Activated CD4-positive, alpha-beta T cell treated with anti-CD3 and anti-CD28 coated beads for 36 hours (primary cell): Measurements from ENCODE around the gene ALCAM. TPM values are rescaled to one million over a fixed set of nuclear protein-coding genes. Genes with fewer than 3 reads are reported as not detected.

Source experiments
- ATAC-seq: fragments of 200-7000 bp; cut with Tn5 transposase; one replicate; pipeline ENCODE4 v1.10.0; 2021; ENCODE audit warnings: mild to moderate bottlenecking, moderate library complexity
- CTCF ChIA-PET: fragments of 350-600 bp; sonication (Branson Sonifier 250); formaldehyde crosslinking; loops from one replicate; lab custom pipeline; 2021; ENCODE audit warnings: antibody characterized with exemption; lab: Charles Lee
- POLR2A ChIA-PET: fragments of 350-600 bp; sonication (Branson Sonifier 250); formaldehyde crosslinking; loops from one replicate; lab custom pipeline; 2021; ENCODE audit warnings: antibody characterized with exemption, inconsistent platforms; lab: Charles Lee
- DNase-seq: peaks from one replicate; pipeline ENCODE4 v3.0.0-alpha.2; 2020
- H3K27ac Mint-ChIP-seq: one replicate; pipeline ENCODE4 v1.8.0; 2021; ENCODE audit warnings: mixed read lengths
- H3K27me3 Mint-ChIP-seq: one replicate; pipeline ENCODE4 v1.8.0; 2021; ENCODE audit warnings: mixed read lengths
- H3K36me3 Mint-ChIP-seq: one replicate; pipeline ENCODE4 v1.8.0; 2021; ENCODE audit warnings: low read depth, mixed read lengths
- H3K4me1 Mint-ChIP-seq: one replicate; pipeline ENCODE4 v1.8.0; 2021; ENCODE audit warnings: mixed read lengths
- H3K4me3 Mint-ChIP-seq: one replicate; pipeline ENCODE4 v1.8.0; 2021; ENCODE audit warnings: mild to moderate bottlenecking, moderate library complexity, mixed read lengths
- H3K9me3 Mint-ChIP-seq: one replicate; pipeline ENCODE4 v1.8.0; 2021; ENCODE audit warnings: low read depth, mixed read lengths
- intact Hi-C, 2 experiments: fragments of 100-400 bp; cut with DNase I in 1 of 2; cut with micrococcal nuclease in 1 of 2; formaldehyde crosslinking; loops; one replicate each; pipeline versions ENCODE4 v1.14.2 to v1.15.1; 2022 to 2024; cut with DNase I, micrococcal nuclease
- total RNA-seq, 2 experiments: library from RNA; stranded (reverse); gene quantifications; one replicate each; pipeline ENCODE4 v1.2.3, GENCODE V29; 2021

The ALCAM gene
- total RNA-seq: 10 to 100 TPM; 22.0 TPM

- CTCF ChIA-PET: interaction anchor here (1.0 kb wide), 1 partner anchor 11 kb away, joined by 3 read pairs; no protein-coding TSS in a partner anchor
- intact Hi-C loops: loop anchor here (1.0 to 10.0 kb wide), 16 partner anchors 310 to 1264 kb away; partner anchors contain the start of gene CBLB (in 1 of the 2)
- DNase-seq (peak; percentile 92), ATAC-seq (peak; percentile 64)
- H3K4me1 Mint-ChIP-seq: peaks cover 43% of the 10 kb centered on the region
- H3K27me3 Mint-ChIP-seq: peaks cover 23% of the 10 kb centered on the region
- H3K9me3 Mint-ChIP-seq: no peaks in the 10 kb centered on the region
- no peaks in the 10 kb centered on the region for H3K36me3 Mint-ChIP-seq
- POLR2A ChIA-PET: interaction anchor here (1.7 kb wide), 1 partner anchor 502 kb away, joined by 5 read pairs; the partner anchor contains the start of gene CBLB
- H3K27ac Mint-ChIP-seq: peak within 1 kb of the TSS; percentile 99
- peak within 1 kb of the TSS; percentile 94 for H3K4me3 Mint-ChIP-seq
Measured at GRCh38 chr3:105366326-105367062, at the start of gene ALCAM. Gene ALCAM (plus strand): TSS chr3:105366909.

GRCh38 chr3:105317841-105318240 is 48.9 kb upstream of the ALCAM start:
- CTCF ChIA-PET: no interaction called here
- POLR2A ChIA-PET: no interaction called here
- H3K4me3 Mint-ChIP-seq: no peak overlapping the region
- DNase-seq (no peak), ATAC-seq (no peak)
- H3K27me3 Mint-ChIP-seq: peaks cover 2% of the 10 kb centered on the region
- H3K9me3 Mint-ChIP-seq: no peaks in the 10 kb centered on the region
- no peak overlapping the region for H3K27ac Mint-ChIP-seq
- H3K36me3 Mint-ChIP-seq: no peaks in the 10 kb centered on the region
- H3K4me1 Mint-ChIP-seq: peaks cover 3% of the 10 kb centered on the region
- intact Hi-C loops: no loop called here

GRCh38 chr3:105322570-105323273 is 44.0 kb upstream of the ALCAM start:
- Mint-ChIP-seq H3K27ac (no peak overlapping the region), H3K27me3 (peaks cover 4% of the 10 kb centered on the region), H3K9me3 (no peaks in the 10 kb centered on the region), H3K4me1 (peaks cover 9% of the 10 kb centered on the region), H3K4me3 (no peak overlapping the region), H3K36me3 (no peaks in the 10 kb centered on the region)
- POLR2A ChIA-PET: no interaction called here
- ATAC-seq: peak; percentile 60
- CTCF ChIA-PET: no interaction called here
- DNase-seq: no peak
- intact Hi-C loops: no loop called here

DNA sequence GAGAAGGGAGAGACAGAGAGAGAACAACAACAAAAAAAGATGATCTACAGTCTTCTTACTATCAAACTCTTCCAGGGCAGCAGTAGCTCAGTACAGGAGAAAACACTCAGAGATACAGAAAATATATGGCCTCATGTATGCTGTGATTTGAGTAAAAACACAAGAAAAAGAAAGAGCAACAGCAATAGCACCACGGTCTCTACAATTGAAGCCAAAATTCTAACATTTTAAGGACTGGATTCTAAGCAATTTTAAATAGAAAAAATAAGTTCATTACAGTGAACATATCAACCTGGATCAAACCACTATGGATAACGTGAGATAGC is 43.5 kb upstream of the ALCAM start:
- POLR2A ChIA-PET: no interaction called here

DNA sequence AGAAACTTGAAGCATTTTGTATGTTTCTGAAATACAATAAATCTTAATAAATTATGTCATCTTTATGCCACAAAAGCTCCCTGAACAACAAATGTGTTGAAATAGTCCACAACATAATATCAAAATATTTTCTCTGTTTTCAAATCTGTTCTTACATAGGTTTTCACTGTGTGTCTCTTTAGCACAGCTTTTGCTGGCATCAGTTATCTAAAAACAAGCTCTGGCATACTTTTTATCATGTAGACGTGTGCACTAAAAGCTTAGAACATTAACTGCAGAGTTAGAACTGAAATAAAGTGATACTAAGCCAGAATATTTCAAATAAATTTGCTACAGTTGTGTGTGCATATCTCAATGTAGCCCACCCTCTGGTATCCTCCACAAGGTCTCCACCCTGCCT is 41.8 kb upstream of the ALCAM start:
- Mint-ChIP-seq H3K27me3 (peaks cover 4% of the 10 kb centered on the region), H3K4me1 (peaks cover 9% of the 10 kb centered on the region), H3K4me3 (no peak overlapping the region), H3K9me3 (no peaks in the 10 kb centered on the region), H3K27ac (no peak overlapping the region), H3K36me3 (no peaks in the 10 kb centered on the region)
- ATAC-seq (no peak), DNase-seq (no peak)
- CTCF ChIA-PET: interaction anchor here (0.6 kb wide), 1 partner anchor 93 kb away, joined by 3 read pairs; no protein-coding TSS in a partner anchor
- POLR2A ChIA-PET: no interaction called here
- intact Hi-C loops: no loop called here

More for the DNA sequence above, 43.5 kb upstream of the ALCAM start:
- ATAC-seq: no peak
- Mint-ChIP-seq H3K4me3 (no peak overlapping the region), H3K36me3 (no peaks in the 10 kb centered on the region), H3K4me1 (peaks cover 9% of the 10 kb centered on the region), H3K27ac (no peak overlapping the region), H3K27me3 (peaks cover 4% of the 10 kb centered on the region), H3K9me3 (no peaks in the 10 kb centered on the region)
- no peak for DNase-seq
- intact Hi-C loops: no loop called here
- CTCF ChIA-PET: no interaction called here

GRCh38 chr3:105327662-105328337 is 38.9 kb upstream of the ALCAM start:
- H3K4me3 Mint-ChIP-seq: no peak overlapping the region
- H3K36me3 Mint-ChIP-seq: no peaks in the 10 kb centered on the region

GRCh38 chr3:105328338-105328730 is 38.4 kb upstream of the ALCAM start:
- no peak for ATAC-seq
- H3K27ac Mint-ChIP-seq: no peak overlapping the region
- intact Hi-C loops: no loop called here
- peaks cover under 1% of the 10 kb centered on the region for H3K4me1 Mint-ChIP-seq
- H3K36me3 Mint-ChIP-seq: no peaks in the 10 kb centered on the region
- peaks cover 6% of the 10 kb centered on the region for H3K27me3 Mint-ChIP-seq
- ChIA-PET POLR2A (no interaction called here), CTCF (no interaction called here)
- H3K9me3 Mint-ChIP-seq: no peaks in the 10 kb centered on the region
- no peak for DNase-seq
- no peak overlapping the region for H3K4me3 Mint-ChIP-seq

More at GRCh38 chr3:105327662-105328337, 38.9 kb upstream of the ALCAM start:
- Mint-ChIP-seq H3K27me3 (peaks cover 2% of the 10 kb centered on the region), H3K4me1 (peaks cover 6% of the 10 kb centered on the region), H3K9me3 (no peaks in the 10 kb centered on the region), H3K27ac (no peak overlapping the region)
- no peak for ATAC-seq
- no peak for DNase-seq
- CTCF ChIA-PET: no interaction called here
- intact Hi-C loops: no loop called here
- POLR2A ChIA-PET: no interaction called here

DNA sequence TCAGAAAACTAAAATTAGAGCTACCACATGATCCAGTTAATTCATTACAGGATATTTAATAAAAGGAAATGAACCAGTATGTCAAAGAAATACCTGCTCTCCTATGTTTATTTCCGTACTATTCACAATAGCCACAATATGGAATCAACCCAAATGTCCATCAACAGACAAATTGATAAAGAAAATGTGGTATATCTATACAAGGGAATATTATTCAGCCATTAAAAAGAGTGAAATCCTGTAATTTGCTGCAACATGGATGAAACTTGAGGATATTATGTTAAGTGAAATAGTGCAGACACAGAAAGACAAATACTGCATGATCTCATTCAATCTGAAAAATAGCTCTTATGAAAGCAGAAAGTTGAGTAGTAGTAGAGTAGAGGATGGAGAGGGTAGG is 33.7 kb upstream of the ALCAM start:
- ATAC-seq: no peak
- intact Hi-C loops: no loop called here
- POLR2A ChIA-PET: no interaction called here

DNA sequence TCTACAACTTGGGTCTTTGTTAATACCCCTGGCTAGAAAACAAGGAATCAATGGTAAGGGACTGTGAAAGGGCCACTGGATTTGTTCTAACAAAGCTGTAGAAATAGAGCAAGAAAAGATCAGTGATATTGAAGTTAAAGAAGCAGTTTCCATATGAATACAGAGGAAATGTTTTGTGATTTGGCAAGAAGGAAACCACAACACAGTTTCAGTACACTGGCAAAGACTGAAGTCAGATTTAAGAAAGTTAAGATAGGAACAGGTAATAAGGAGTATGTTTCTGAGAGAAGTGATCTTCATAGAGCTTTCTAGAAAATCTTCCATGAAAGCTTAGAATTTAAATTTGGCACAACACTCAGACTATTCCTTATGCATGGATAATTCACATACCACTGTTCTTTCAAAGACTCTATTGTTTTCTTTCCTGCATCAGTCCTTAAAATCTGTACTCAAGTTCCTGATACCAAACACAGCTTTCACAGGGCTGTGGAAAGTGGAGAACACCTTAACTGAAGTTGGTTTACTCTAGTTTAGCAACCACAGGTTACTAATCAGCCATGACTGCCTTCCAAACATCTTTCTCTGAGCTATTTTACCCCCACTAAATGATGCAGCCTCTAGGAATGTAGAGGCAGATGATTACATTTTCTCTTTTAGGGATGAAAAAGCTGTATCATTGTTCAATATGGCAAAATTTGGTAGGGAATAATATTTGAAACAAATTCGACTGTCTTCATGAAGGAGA is 32.4 kb upstream of the ALCAM start:
- intact Hi-C loops: no loop called here
- peaks cover 11% of the 10 kb centered on the region for H3K27me3 Mint-ChIP-seq
- H3K4me3 Mint-ChIP-seq: no peak overlapping the region
- no peaks in the 10 kb centered on the region for H3K9me3 Mint-ChIP-seq
- no peaks in the 10 kb centered on the region for H3K36me3 Mint-ChIP-seq
- ATAC-seq (peak; percentile 51), DNase-seq (no peak)
- peaks cover 11% of the 10 kb centered on the region for H3K4me1 Mint-ChIP-seq
- ChIA-PET CTCF (interaction anchor here (1.2 kb wide), 1 partner anchor 25 kb away, joined by 4 read pairs; no protein-coding TSS in a partner anchor), POLR2A (no interaction called here)
- no peak overlapping the region for H3K27ac Mint-ChIP-seq

More for the DNA sequence above, 33.7 kb upstream of the ALCAM start:
- peaks cover 11% of the 10 kb centered on the region for H3K4me1 Mint-ChIP-seq
- no peak overlapping the region for H3K27ac Mint-ChIP-seq
- no peak for DNase-seq
- no peak overlapping the region for H3K4me3 Mint-ChIP-seq
- no peaks in the 10 kb centered on the region for H3K36me3 Mint-ChIP-seq
- H3K27me3 Mint-ChIP-seq: peaks cover 11% of the 10 kb centered on the region
- no peaks in the 10 kb centered on the region for H3K9me3 Mint-ChIP-seq
- CTCF ChIA-PET: interaction anchor here (1.3 kb wide), 1 partner anchor 14 kb away, joined by 4 read pairs; no protein-coding TSS in a partner anchor

GRCh38 chr3:105339946-105340345 is 26.8 kb upstream of the ALCAM start:
- CTCF ChIA-PET: no interaction called here
- H3K27me3 Mint-ChIP-seq: peaks cover 8% of the 10 kb centered on the region
- no peak for ATAC-seq
- no peaks in the 10 kb centered on the region for H3K9me3 Mint-ChIP-seq
- no peak for DNase-seq
- intact Hi-C loops: no loop called here
- POLR2A ChIA-PET: no interaction called here
- H3K36me3 Mint-ChIP-seq: no peaks in the 10 kb centered on the region
- no peaks in the 10 kb centered on the region for H3K4me1 Mint-ChIP-seq
- H3K27ac Mint-ChIP-seq: no peak overlapping the region
- H3K4me3 Mint-ChIP-seq: no peak overlapping the region

GRCh38 chr3:105343991-105344390 is 22.7 kb upstream of the ALCAM start:
- intact Hi-C loops: no loop called here
- Mint-ChIP-seq H3K36me3 (no peaks in the 10 kb centered on the region), H3K9me3 (no peaks in the 10 kb centered on the region), H3K27ac (no peak overlapping the region), H3K4me1 (no peaks in the 10 kb centered on the region), H3K4me3 (no peak overlapping the region), H3K27me3 (peaks cover 5% of the 10 kb centered on the region)
- ATAC-seq (no peak), DNase-seq (no peak)
- ChIA-PET CTCF (no interaction called here), POLR2A (no interaction called here)
